Muscle layer of duodenum (tissue), 2 donors: ENCODE data around the gene KRTAP20-3.

Experiments
- H3K27ac ChIP-seq: one replicate; pipeline ENCODE4 v1.7.0; 2013; ENCODE audit warnings: mild to moderate bottlenecking, low read length
- H3K27me3 ChIP-seq: one replicate; pipeline ENCODE4 v1.7.0; 2013; ENCODE audit warnings: low read depth, mild to moderate bottlenecking, control low read depth, low read length
- H3K36me3 ChIP-seq, 2 donors: one replicate each; pipeline ENCODE4 v1.7.0; 2013; ENCODE audit warnings: low read length in 2 of 2, control low read depth in 1 of 2, mild to moderate bottlenecking in 1 of 2; ENCODE audit not compliant: insufficient read depth in 2 of 2, control insufficient read depth in 1 of 2
- H3K4me1 ChIP-seq, 2 donors: one replicate each; pipeline ENCODE4 v1.7.0; 2013; ENCODE audit warnings: low read length in 2 of 2, mild to moderate bottlenecking in 2 of 2, control low read depth in 1 of 2, moderate library complexity in 1 of 2; ENCODE audit not compliant: insufficient read depth in 2 of 2, control insufficient read depth in 1 of 2
- H3K4me3 ChIP-seq, 2 donors: one replicate each; pipeline ENCODE4 v1.7.0; 2013; ENCODE audit warnings: low read length in 2 of 2, low read depth in 1 of 2, mild to moderate bottlenecking in 1 of 2
- H3K9me3 ChIP-seq, 2 donors: one replicate each; pipeline ENCODE4 v1.7.0; 2013; ENCODE audit warnings: low read length in 2 of 2, control low read depth in 1 of 2, mild to moderate bottlenecking in 1 of 2; ENCODE audit not compliant: control insufficient read depth in 1 of 2
- donor health status: healthy.

Gene KRTAP20-3

DNA sequence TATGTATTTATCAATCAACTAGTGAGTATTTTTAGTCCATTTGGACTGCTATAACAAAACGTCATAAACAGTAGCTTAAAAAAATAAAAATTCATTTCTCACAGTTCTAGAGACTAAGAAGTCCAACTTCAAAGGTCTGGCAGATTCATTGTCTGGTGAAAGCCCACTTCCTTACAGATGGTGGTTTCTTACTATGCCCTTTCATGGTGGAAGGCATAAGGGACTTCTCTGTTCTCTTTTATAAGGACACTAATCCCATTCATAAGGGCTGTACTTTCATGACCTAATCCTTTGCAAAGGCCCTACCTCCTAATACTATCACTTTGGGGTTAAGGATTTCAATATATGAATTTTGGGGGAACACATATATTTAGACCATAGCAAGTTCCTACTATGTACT, 37.9 kb downstream of the KRTAP20-3 start:
- Histone ChIP-seq H3K9me3 (no peaks in the 10 kb centered on the region), H3K36me3 (no peaks in the 10 kb centered on the region), H3K27ac (no peak overlapping the region)

DNA sequence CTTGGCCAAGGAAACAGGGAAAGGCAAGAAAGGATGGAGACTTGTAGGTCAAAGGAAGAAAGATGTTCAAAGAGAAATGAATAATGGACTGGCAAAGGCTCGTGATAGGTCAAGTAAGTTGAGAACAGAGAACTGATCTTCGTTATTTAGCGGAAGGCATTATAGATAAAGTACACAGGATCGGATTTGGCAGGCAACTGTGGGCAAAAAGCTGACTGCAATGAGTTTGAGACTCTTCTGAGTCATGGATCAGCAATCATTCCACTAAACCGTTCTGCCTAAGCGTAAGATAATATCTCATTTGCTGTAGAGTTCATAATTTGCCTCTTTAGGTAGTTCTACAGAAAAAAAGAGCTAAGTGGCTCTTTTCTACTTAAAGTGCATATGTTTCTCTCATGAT, 41.8 kb downstream of the KRTAP20-3 start:
- Histone ChIP-seq H3K27ac (no peak overlapping the region), H3K36me3 (no peaks in the 10 kb centered on the region), H3K27me3 (no peaks in the 10 kb centered on the region), H3K9me3 (no peaks in the 10 kb centered on the region), H3K4me1 (no peaks in the 10 kb centered on the region), H3K4me3 (no peak overlapping the region)

More for the DNA sequence above, 37.9 kb downstream of the KRTAP20-3 start:
- H3K4me3 ChIP-seq = no peak overlapping the region
- H3K27me3 ChIP-seq = no peaks in the 10 kb centered on the region
- H3K4me1 ChIP-seq = no peaks in the 10 kb centered on the region

DNA sequence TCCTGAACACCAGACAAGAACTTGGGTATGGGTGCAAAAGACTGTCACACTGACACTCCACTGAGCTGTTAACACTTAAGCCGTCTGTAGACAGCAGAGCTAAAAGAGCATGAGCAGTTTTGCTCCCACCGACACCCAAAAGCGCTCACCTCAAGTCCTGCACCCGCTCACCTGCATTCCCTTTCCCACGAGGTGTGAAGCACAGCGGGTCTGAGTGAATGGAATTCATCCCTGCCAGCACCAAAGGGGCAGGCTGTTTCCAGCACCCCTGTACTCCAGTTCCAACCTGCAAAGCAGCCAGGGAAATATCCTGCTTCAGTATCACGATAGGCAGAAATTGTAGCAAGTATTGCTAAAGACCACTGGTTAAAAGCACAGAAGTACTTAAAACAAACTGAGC, 47.2 kb downstream of the KRTAP20-3 start:
- H3K9me3 ChIP-seq = no peaks in the 10 kb centered on the region
- H3K4me1 ChIP-seq = no peaks in the 10 kb centered on the region
- H3K27ac ChIP-seq = no peak overlapping the region
- H3K27me3 ChIP-seq = no peaks in the 10 kb centered on the region
- H3K36me3 ChIP-seq = no peaks in the 10 kb centered on the region
- no peak overlapping the region for H3K4me3 ChIP-seq
